Measurements from ENCODE around the gene SRRM5.
"Not testable (repeated sequence)": the region's sequence is repeated elsewhere in the genome, so short reads cannot be mapped to it uniquely, and the experiment has no call there.

Gene SRRM5

GRCh38 chr19:43575955-43576878 lies 35.7 kb upstream of the SRRM5 start:
- Histone ChIP-seq H3K4me3 (ENCODE audit: extremely low read depth, insufficient read depth, low read length, poor library complexity, severe bottlenecking) (peak overlapping the region; percentile 90), H3K4me1 (ENCODE audit: control insufficient read depth, insufficient read depth, low read length, poor library complexity, severe bottlenecking) (peaks cover 7% of the 10 kb centered on the region), H3K36me3 (ENCODE audit: control insufficient read depth, insufficient read depth, low read length) (peaks cover 6% of the 10 kb centered on the region), H3K9me3 (ENCODE audit: control insufficient read depth, low read length) (no peaks in the 10 kb centered on the region), H3K27ac (ENCODE audit: low read depth, low read length, severe bottlenecking) (peak overlapping the region; percentile 75)
- WGBS, 2 experiments (ENCODE audit: insufficient coverage in 2 of 2) = 90% methylated on average over 27 to 32 of the region's 37 CpGs

- Histone ChIP-seq H3K9me3 (ENCODE audit: control insufficient read depth, low read length) (no peaks in the 10 kb centered on the region), H3K4me1 (ENCODE audit: control insufficient read depth, insufficient read depth, low read length, poor library complexity, severe bottlenecking) (peaks cover 7% of the 10 kb centered on the region), H3K27ac (ENCODE audit: low read depth, low read length, severe bottlenecking) (no peak overlapping the region), H3K36me3 (ENCODE audit: control insufficient read depth, insufficient read depth, low read length) (peaks cover 3% of the 10 kb centered on the region), H3K4me3 (ENCODE audit: extremely low read depth, insufficient read depth, low read length, poor library complexity, severe bottlenecking) (no peak overlapping the region)
- 92 to 100% methylated on average over 3 of the region's 3 CpGs for WGBS, 2 experiments (ENCODE audit: insufficient coverage in 2 of 2)
Observed at GRCh38 chr19:43578787-43579186, 33.1 kb upstream of the SRRM5 start.

GRCh38 chr19:43581467-43581866 lies 30.4 kb upstream of the SRRM5 start:
- Histone ChIP-seq H3K36me3 (ENCODE audit: control insufficient read depth, insufficient read depth, low read length) (peaks cover 4% of the 10 kb centered on the region), H3K27ac (ENCODE audit: low read depth, low read length, severe bottlenecking) (no peak overlapping the region), H3K4me3 (ENCODE audit: extremely low read depth, insufficient read depth, low read length, poor library complexity, severe bottlenecking) (no peak overlapping the region), H3K4me1 (ENCODE audit: control insufficient read depth, insufficient read depth, low read length, poor library complexity, severe bottlenecking) (no peaks in the 10 kb centered on the region), H3K9me3 (ENCODE audit: control insufficient read depth, low read length) (no peaks in the 10 kb centered on the region)
- WGBS, 2 experiments (ENCODE audit: insufficient coverage in 2 of 2) = 47 to 76% methylated on average over 3 to 5 of the region's 7 CpGs

- H3K9me3 ChIP-seq (ENCODE audit: control insufficient read depth, low read length) = no peaks in the 10 kb centered on the region
- WGBS, 2 experiments (ENCODE audit: insufficient coverage in 2 of 2) = 100% methylated on average over 1 of the region's 2 CpGs
- H3K27ac ChIP-seq (ENCODE audit: low read depth, low read length, severe bottlenecking) = no peak overlapping the region
- peaks cover 12% of the 10 kb centered on the region for H3K36me3 ChIP-seq (ENCODE audit: control insufficient read depth, insufficient read depth, low read length)
- H3K4me1 ChIP-seq (ENCODE audit: control insufficient read depth, insufficient read depth, low read length, poor library complexity, severe bottlenecking) = no peaks in the 10 kb centered on the region
- H3K4me3 ChIP-seq (ENCODE audit: extremely low read depth, insufficient read depth, low read length, poor library complexity, severe bottlenecking) = no peak overlapping the region
Observed at GRCh38 chr19:43582495-43582894, 29.4 kb upstream of the SRRM5 start.

- H3K36me3 ChIP-seq (ENCODE audit: control insufficient read depth, insufficient read depth, low read length) = peaks cover 21% of the 10 kb centered on the region
- no peak overlapping the region for H3K4me3 ChIP-seq (ENCODE audit: extremely low read depth, insufficient read depth, low read length, poor library complexity, severe bottlenecking)
- no peak overlapping the region for H3K27ac ChIP-seq (ENCODE audit: low read depth, low read length, severe bottlenecking)
- no peaks in the 10 kb centered on the region for H3K4me1 ChIP-seq (ENCODE audit: control insufficient read depth, insufficient read depth, low read length, poor library complexity, severe bottlenecking)
- no peaks in the 10 kb centered on the region for H3K9me3 ChIP-seq (ENCODE audit: control insufficient read depth, low read length)
- WGBS, 2 experiments (ENCODE audit: insufficient coverage in 2 of 2) = 100% methylated on average over 1 of the region's 1 CpG
Observed at GRCh38 chr19:43584484-43584883, 27.4 kb upstream of the SRRM5 start.

GRCh38 chr19:43586346-43586745 lies 25.5 kb upstream of the SRRM5 start:
- WGBS, 2 experiments (ENCODE audit: insufficient coverage in 2 of 2) = 83 to 93% methylated on average over 2 of the region's 2 CpGs
- Histone ChIP-seq H3K4me1 (ENCODE audit: control insufficient read depth, insufficient read depth, low read length, poor library complexity, severe bottlenecking) (no peaks in the 10 kb centered on the region), H3K4me3 (ENCODE audit: extremely low read depth, insufficient read depth, low read length, poor library complexity, severe bottlenecking) (no peak overlapping the region), H3K9me3 (ENCODE audit: control insufficient read depth, low read length) (no peaks in the 10 kb centered on the region), H3K36me3 (ENCODE audit: control insufficient read depth, insufficient read depth, low read length) (peaks cover 39% of the 10 kb centered on the region), H3K27ac (ENCODE audit: low read depth, low read length, severe bottlenecking) (no peak overlapping the region)

GRCh38 chr19:43587029-43587428 lies 24.9 kb upstream of the SRRM5 start:
- 94 to 98% methylated on average over 3 of the region's 3 CpGs for WGBS, 2 experiments (ENCODE audit: insufficient coverage in 2 of 2)
- H3K9me3 ChIP-seq (ENCODE audit: control insufficient read depth, low read length); H3K4me1 ChIP-seq (ENCODE audit: control insufficient read depth, insufficient read depth, low read length, poor library complexity, severe bottlenecking); H3K4me3 ChIP-seq (ENCODE audit: extremely low read depth, insufficient read depth, low read length, poor library complexity, severe bottlenecking); H3K27ac ChIP-seq (ENCODE audit: low read depth, low read length, severe bottlenecking): not testable (repeated sequence)
- peaks cover 45% of the 10 kb centered on the region for H3K36me3 ChIP-seq (ENCODE audit: control insufficient read depth, insufficient read depth, low read length)

- WGBS, 2 experiments (ENCODE audit: insufficient coverage in 2 of 2) = 100% methylated on average over 1 of the region's 5 CpGs; no CpG with 5 or more reads in 1 of the 2 experiments
- Histone ChIP-seq H3K4me1 (ENCODE audit: control insufficient read depth, insufficient read depth, low read length, poor library complexity, severe bottlenecking) (no peaks in the 10 kb centered on the region), H3K36me3 (ENCODE audit: control insufficient read depth, insufficient read depth, low read length) (peaks cover 67% of the 10 kb centered on the region)
Observed at GRCh38 chr19:43589277-43589676, 22.6 kb upstream of the SRRM5 start.

GRCh38 chr19:43589678-43590077 lies 22.2 kb upstream of the SRRM5 start:
- Histone ChIP-seq H3K27ac (ENCODE audit: low read depth, low read length, severe bottlenecking) (no peak overlapping the region), H3K36me3 (ENCODE audit: control insufficient read depth, insufficient read depth, low read length) (peaks cover 71% of the 10 kb centered on the region), H3K9me3 (ENCODE audit: control insufficient read depth, low read length) (no peaks in the 10 kb centered on the region), H3K4me3 (ENCODE audit: extremely low read depth, insufficient read depth, low read length, poor library complexity, severe bottlenecking) (no peak overlapping the region), H3K4me1 (ENCODE audit: control insufficient read depth, insufficient read depth, low read length, poor library complexity, severe bottlenecking) (no peaks in the 10 kb centered on the region)
- WGBS, 2 experiments (ENCODE audit: insufficient coverage in 2 of 2) = 91 to 98% methylated on average over 4 to 6 of the region's 6 CpGs

More at GRCh38 chr19:43589277-43589676, 22.6 kb upstream of the SRRM5 start:
- no peak overlapping the region for H3K27ac ChIP-seq (ENCODE audit: low read depth, low read length, severe bottlenecking)
- H3K4me3 ChIP-seq (ENCODE audit: extremely low read depth, insufficient read depth, low read length, poor library complexity, severe bottlenecking) = no peak overlapping the region
- no peaks in the 10 kb centered on the region for H3K9me3 ChIP-seq (ENCODE audit: control insufficient read depth, low read length)

GRCh38 chr19:43591904-43592772 lies 19.8 kb upstream of the SRRM5 start:
- H3K9me3 ChIP-seq (ENCODE audit: control insufficient read depth, low read length) = no peaks in the 10 kb centered on the region
- H3K4me3 ChIP-seq (ENCODE audit: extremely low read depth, insufficient read depth, low read length, poor library complexity, severe bottlenecking) = no peak overlapping the region
- no peaks in the 10 kb centered on the region for H3K4me1 ChIP-seq (ENCODE audit: control insufficient read depth, insufficient read depth, low read length, poor library complexity, severe bottlenecking)
- peaks cover 60% of the 10 kb centered on the region for H3K36me3 ChIP-seq (ENCODE audit: control insufficient read depth, insufficient read depth, low read length)
- no peak overlapping the region for H3K27ac ChIP-seq (ENCODE audit: low read depth, low read length, severe bottlenecking)
- 97 to 99% methylated on average over 45 to 62 of the region's 63 CpGs for WGBS, 2 experiments (ENCODE audit: insufficient coverage in 2 of 2)
